ENCODE data around the gene SLC51B.

- TF ChIP-seq CTCF (IDR thresholded peaks at IDR 0.05 in 2 of 3, conservative IDR thresholded peaks at IDR 0.05 in 1 of 3; ENCODE audit: control insufficient read depth in 2 of 3, extremely low read depth in 1 of 3, insufficient read depth in 1 of 3, low read depth in 3 of 3, low read length in 3 of 3) (no peak), ASH2L (IDR thresholded peaks at IDR 0.05; ENCODE audit: borderline replicate concordance, low read depth) (no peak)
Measured at GRCh38 chr15:65097651-65098263, 52.6 kb downstream of the SLC51B start.
